Dendritic cell treated with granulocyte-macrophage colony-stimulating factor and Interleukin-4, amounts not matched to agents 40 ng/mL and 50 ng/mL, for 4 days (primary cell): ENCODE results near the gene KCNK18.
"Not testable (repeated sequence)": the region's sequence is repeated elsewhere in the genome, so short reads cannot be mapped to it uniquely, and the experiment has no call there.

Experiments
- H3K27ac Mint-ChIP-seq: one replicate; pipeline ENCODE4 v1.8.0; 2022; ENCODE audit warnings: mild to moderate bottlenecking, mixed read lengths
- H3K27me3 Mint-ChIP-seq: one replicate; pipeline ENCODE4 v1.8.0; 2022; ENCODE audit warnings: mild to moderate bottlenecking, mixed read lengths
- H3K36me3 Mint-ChIP-seq: one replicate; pipeline ENCODE4 v1.8.0; 2022; ENCODE audit warnings: low read depth, mixed read lengths
- H3K4me1 Mint-ChIP-seq: one replicate; pipeline ENCODE4 v1.8.0; 2022; ENCODE audit warnings: low read depth, mixed read lengths
- H3K4me3 Mint-ChIP-seq: one replicate; pipeline ENCODE4 v1.8.0; 2022; ENCODE audit warnings: mild to moderate bottlenecking, moderate library complexity, mixed read lengths
- H3K9me3 Mint-ChIP-seq: one replicate; pipeline ENCODE4 v1.8.0; 2022; ENCODE audit warnings: mixed read lengths
- intact Hi-C: fragments of 100-400 bp; cut with micrococcal nuclease; formaldehyde crosslinking; loops from one replicate; pipeline ENCODE4 v1.15.0; 2022

The KCNK18 gene

DNA sequence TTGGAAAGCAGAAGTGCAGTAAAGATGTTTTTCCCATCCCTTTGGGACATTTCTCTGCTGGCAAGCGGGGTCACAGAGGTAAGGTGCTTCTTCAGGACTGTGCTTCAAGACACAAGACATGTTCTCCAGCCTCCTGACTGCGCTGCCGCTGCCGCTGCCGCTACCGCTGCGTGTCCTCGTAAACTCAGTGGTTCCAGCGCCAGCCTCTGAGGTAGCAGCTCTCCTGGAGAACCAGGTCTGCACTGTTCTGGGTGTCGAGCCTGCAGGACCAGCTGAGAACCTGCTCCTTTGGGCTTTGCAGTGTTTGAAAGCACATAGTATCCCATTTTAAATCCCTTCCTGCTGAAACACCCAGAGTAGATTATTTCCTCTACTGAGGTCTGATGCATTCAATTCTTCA lies 13.0 kb upstream of the KCNK18 start:
- Mint-ChIP-seq H3K4me3 (no peak overlapping the region), H3K36me3 (no peaks in the 10 kb centered on the region), H3K9me3 (no peaks in the 10 kb centered on the region), H3K27me3 (peaks cover 27% of the 10 kb centered on the region), H3K27ac (no peak overlapping the region), H3K4me1 (peaks cover 5% of the 10 kb centered on the region)
- intact Hi-C loops: no loop called here

DNA sequence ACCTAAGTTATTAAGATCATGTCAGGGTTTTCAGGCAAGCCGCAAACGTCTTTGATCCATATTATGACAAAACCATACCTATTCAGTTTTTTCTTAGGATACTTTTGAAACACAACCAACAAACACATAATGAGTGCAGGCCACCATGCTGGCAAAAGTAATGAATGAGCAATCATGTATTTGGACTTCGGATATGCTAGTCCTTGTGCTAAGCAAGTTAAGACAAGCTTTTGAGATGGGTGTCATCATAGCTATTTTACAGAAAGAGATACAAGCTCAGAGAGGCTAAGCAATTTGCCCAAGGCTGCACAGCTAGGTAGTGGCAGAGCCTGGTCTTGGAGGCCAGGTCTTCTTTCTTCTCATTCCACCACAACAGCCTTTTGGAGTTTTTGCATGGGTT lies 12.5 kb upstream of the KCNK18 start:
- Mint-ChIP-seq H3K4me3 (no peak overlapping the region), H3K27me3 (peaks cover 26% of the 10 kb centered on the region), H3K9me3 (no peaks in the 10 kb centered on the region), H3K4me1 (peaks cover 5% of the 10 kb centered on the region), H3K36me3 (no peaks in the 10 kb centered on the region), H3K27ac (no peak overlapping the region)
- intact Hi-C loops: no loop called here

DNA sequence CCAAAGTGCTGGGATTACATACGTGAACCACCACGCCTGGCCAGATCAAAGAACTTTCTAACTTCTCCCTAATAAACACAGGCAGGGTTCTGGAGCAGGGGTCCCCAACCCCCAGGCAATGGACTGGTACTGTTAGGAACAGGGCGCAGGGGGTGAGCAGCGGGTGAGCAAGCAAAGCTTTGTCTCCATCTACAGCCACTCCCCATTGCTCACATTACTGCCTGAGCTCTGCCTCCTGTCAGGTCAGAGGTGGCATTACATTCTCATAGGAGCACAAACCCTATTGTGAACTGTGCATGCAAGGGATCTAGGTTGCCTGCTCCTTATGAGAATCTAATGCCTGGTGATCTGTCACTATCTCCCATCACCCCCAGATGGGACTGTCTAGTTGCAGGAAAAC lies 11.5 kb upstream of the KCNK18 start:
- H3K4me1 Mint-ChIP-seq, H3K9me3 Mint-ChIP-seq, H3K27ac Mint-ChIP-seq, H3K4me3 Mint-ChIP-seq, H3K36me3 Mint-ChIP-seq, intact Hi-C loops: not testable (repeated sequence)
- peaks cover 16% of the 10 kb centered on the region for H3K27me3 Mint-ChIP-seq

DNA sequence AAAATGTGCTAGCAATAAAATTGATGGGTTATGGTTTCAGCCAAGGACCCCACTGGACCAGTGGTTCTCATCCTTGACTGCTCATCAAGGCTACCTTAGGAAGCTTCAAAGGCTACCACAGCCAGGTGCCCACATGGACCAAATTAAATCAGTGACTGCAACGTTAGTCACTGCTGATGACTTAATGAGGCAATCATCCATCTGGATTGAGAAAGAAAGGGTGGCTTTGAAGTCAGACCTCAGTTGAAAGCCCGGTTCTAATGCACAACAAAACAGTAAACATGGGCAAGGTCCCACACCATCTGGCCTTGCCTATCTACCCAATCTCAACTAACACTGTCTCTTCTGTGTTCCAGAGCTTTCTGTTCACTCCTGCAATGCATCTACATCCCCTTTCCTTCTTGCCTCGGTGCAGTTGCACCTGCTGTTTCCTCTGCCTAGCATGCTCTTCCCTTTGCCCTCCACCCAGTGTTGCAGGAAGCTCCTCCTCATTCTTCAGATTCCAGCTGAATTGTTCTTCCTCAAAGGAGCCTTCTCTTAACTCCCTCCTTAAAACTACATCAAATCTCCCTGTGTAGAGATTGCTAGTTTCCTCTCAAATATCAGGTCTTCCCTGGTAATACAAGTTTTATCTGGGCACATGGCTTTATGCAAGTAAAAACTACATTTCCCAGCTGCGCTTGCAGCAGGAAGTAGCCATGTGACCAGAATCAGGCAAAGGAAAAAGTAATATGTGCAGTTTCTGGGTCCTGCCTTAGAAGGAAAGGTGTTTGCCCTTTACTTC lies 10.3 kb upstream of the KCNK18 start:
- Mint-ChIP-seq H3K4me3 (no peak overlapping the region), H3K4me1 (peaks cover 5% of the 10 kb centered on the region), H3K36me3 (no peaks in the 10 kb centered on the region), H3K9me3 (no peaks in the 10 kb centered on the region), H3K27me3 (peaks cover 13% of the 10 kb centered on the region), H3K27ac (no peak overlapping the region)
- intact Hi-C loops: no loop called here

DNA sequence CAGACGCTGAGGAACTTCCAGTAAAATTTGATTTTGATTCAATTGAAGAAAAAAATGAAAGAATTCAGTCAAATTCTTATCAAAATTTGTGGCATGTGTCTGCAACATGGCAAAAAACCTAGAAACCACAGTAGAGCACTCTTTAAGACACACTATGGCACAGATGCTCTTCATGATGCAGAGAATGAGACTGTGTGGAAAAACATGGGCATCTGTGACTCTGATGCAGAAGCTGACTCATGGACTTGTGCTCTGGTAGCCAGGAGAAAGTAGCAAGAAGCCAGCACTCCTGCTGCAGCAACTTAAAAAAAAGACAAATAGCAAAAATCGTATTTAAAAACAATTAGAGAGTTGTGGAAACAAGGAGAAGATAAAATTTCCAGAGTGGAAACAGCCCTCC lies 8.9 kb upstream of the KCNK18 start:
- intact Hi-C loops: no loop called here
- Mint-ChIP-seq H3K36me3 (no peaks in the 10 kb centered on the region), H3K27me3 (peaks cover 9% of the 10 kb centered on the region), H3K27ac (no peak overlapping the region), H3K4me1 (peaks cover 5% of the 10 kb centered on the region), H3K4me3 (no peak overlapping the region), H3K9me3 (no peaks in the 10 kb centered on the region)

DNA sequence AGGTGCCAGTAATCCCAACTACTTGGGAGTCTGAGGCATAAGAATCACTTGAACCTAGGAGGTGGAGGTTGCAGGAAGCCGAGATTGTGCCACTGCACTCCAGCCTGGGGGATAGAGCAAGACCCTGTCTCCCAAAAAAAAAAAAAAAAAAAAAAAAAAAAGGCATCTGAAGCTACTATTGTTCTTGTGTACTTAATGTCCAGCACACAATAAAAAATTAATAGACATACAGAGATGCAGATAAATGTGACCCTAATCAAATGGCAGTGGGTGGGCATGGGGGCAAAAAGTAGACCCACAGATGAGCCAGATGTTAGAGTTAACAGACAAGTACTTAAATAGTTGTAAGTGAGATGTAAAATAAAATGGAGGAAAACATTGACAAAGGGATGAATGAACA lies 7.7 kb upstream of the KCNK18 start:
- Mint-ChIP-seq H3K4me3 (no peak overlapping the region), H3K27me3 (peaks cover 5% of the 10 kb centered on the region), H3K4me1 (peaks cover 5% of the 10 kb centered on the region), H3K27ac (no peak overlapping the region), H3K36me3 (no peaks in the 10 kb centered on the region), H3K9me3 (peaks cover 5% of the 10 kb centered on the region)
- intact Hi-C loops: no loop called here

DNA sequence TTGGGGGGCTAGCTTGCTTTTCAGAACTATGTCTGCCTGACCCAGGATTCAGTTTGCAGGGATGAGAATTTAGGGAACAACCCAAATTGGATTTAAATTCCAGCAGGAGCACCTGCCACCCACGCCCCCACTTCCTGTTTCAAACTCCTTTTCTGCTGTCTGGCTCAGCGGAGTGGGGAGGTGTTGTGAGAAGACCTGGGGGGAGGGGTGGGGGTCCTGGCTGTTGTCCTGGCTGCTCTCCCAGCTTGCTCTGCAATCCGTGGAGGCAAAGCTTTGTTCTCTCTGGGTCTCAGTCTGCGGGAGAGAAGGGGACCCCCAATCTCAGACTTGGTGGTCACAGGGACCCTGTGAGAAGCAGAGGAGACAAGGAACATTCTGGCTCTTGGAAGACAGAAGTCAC lies 799 bp downstream of the KCNK18 start:
- Mint-ChIP-seq H3K4me3 (no peak overlapping the region), H3K4me1 (no peaks in the 10 kb centered on the region), H3K36me3 (no peaks in the 10 kb centered on the region), H3K9me3 (peaks cover 11% of the 10 kb centered on the region), H3K27ac (no peak overlapping the region), H3K27me3 (peaks cover 1% of the 10 kb centered on the region)
- intact Hi-C loops: no loop called here

DNA sequence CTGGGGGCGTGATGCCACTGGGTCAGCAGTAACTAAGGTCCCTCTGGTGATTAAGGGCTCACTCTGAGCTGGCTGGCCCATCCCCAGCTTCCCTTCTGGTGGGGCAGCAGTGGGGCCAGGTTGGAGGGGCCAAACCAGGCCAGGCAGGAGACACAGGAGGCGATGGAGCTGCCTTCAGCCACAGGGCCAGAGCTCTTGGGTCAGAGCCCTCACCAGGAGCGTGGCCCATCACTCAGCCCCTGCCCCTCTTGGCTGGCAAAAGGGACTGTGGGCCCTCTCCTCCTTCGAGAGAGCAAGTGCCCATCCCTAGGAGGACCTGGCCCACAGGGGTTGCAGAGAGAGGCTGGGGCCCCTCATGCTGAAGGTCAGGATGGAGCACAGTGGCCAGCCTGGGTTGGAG lies 4.5 kb downstream of the KCNK18 start:
- H3K4me3 Mint-ChIP-seq: no peak overlapping the region
- no peak overlapping the region for H3K27ac Mint-ChIP-seq
- H3K36me3 Mint-ChIP-seq: no peaks in the 10 kb centered on the region
- peaks cover 3% of the 10 kb centered on the region for H3K27me3 Mint-ChIP-seq
- H3K9me3 Mint-ChIP-seq: no peaks in the 10 kb centered on the region
- no peaks in the 10 kb centered on the region for H3K4me1 Mint-ChIP-seq
- intact Hi-C loops: no loop called here

DNA sequence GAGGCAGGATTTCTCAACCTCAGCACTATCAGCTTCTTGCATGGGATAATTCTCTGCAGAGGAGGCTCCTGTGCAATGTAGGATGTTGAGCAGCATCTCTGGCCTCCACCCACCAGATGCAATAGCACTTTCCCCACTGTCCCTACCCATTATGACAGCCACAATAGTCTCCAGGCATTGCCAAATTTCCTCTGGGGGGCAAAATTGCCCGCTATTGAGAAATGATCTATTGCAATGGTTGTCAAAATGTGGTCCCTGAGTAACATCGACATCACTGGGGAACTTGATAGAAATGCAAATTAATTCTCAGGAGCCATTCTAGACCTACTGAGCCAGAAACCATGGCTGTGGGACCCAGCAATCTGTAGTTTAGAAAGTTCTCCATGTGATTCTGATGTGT lies 7.0 kb downstream of the KCNK18 start:
- no peak overlapping the region for H3K27ac Mint-ChIP-seq
- peaks cover 6% of the 10 kb centered on the region for H3K27me3 Mint-ChIP-seq
- H3K4me1 Mint-ChIP-seq: no peaks in the 10 kb centered on the region
- no peak overlapping the region for H3K4me3 Mint-ChIP-seq
- no peaks in the 10 kb centered on the region for H3K9me3 Mint-ChIP-seq
- no peaks in the 10 kb centered on the region for H3K36me3 Mint-ChIP-seq
- intact Hi-C loops: no loop called here

- H3K36me3 Mint-ChIP-seq: no peaks in the 10 kb centered on the region
- no peak overlapping the region for H3K27ac Mint-ChIP-seq
- intact Hi-C loops: no loop called here
- peaks cover 54% of the 10 kb centered on the region for H3K27me3 Mint-ChIP-seq
- peaks cover 5% of the 10 kb centered on the region for H3K4me1 Mint-ChIP-seq
- peaks cover 13% of the 10 kb centered on the region for H3K9me3 Mint-ChIP-seq
- no peak overlapping the region for H3K4me3 Mint-ChIP-seq
These were observed 14.9 kb downstream of the KCNK18 start for GRCh38 chr10:117212176-117212575.

DNA sequence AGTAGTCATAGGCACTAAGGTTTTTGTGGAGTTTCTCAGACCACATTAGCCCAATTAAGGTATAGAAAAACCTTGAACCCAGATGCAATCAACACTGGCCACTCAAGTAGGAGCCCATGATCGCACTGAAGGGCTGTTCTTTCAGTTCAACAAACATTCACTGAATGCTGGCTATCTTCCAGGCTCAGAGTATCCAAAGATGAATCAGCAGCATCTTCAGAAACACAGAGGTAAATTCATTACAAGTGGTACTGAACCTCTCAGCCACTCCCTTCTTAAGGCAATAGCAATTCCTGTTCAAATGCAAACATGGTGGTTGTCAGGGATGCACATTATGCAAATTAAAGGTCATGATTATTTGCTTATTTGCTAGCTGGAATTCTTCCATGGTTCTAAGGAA lies 17.1 kb downstream of the KCNK18 start:
- Mint-ChIP-seq H3K9me3 (peaks cover 13% of the 10 kb centered on the region), H3K27ac (no peak overlapping the region), H3K4me3 (no peak overlapping the region), H3K36me3 (no peaks in the 10 kb centered on the region), H3K4me1 (peaks cover 10% of the 10 kb centered on the region), H3K27me3 (peaks cover 66% of the 10 kb centered on the region)
- intact Hi-C loops: no loop called here

DNA sequence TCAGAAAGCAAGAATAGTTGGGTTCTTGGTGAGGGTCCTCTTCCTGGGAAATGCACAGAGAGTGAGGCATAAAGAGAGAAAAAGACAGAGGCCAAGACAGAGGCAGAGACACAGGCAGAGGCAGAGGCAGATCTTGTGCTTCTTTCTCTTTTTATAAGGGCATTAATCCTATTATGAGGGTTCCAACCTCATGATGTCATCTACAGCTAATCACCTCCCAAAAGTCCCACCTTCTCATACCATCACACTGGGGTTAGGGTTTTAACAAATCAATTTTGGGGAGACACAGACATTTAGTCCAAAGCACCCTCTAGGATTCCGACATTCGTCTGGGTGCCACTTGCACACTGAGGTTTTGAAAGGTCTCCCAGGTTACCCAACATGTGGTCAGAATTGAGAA lies 17.8 kb downstream of the KCNK18 start:
- Mint-ChIP-seq H3K27ac (no peak overlapping the region), H3K36me3 (no peaks in the 10 kb centered on the region), H3K4me1 (peaks cover 10% of the 10 kb centered on the region), H3K4me3 (no peak overlapping the region), H3K27me3 (peaks cover 60% of the 10 kb centered on the region), H3K9me3 (peaks cover 13% of the 10 kb centered on the region)
- intact Hi-C loops: no loop called here

- Mint-ChIP-seq H3K4me1 (peaks cover 10% of the 10 kb centered on the region), H3K9me3 (peaks cover 13% of the 10 kb centered on the region), H3K4me3 (no peak overlapping the region), H3K27ac (no peak overlapping the region), H3K27me3 (peaks cover 66% of the 10 kb centered on the region), H3K36me3 (no peaks in the 10 kb centered on the region)
- intact Hi-C loops: loop anchor here (2.0 kb wide), 1 partner anchor 1025 kb away; no protein-coding TSS in a partner anchor
These were observed 18.7 kb downstream of the KCNK18 start for GRCh38 chr10:117216028-117216427.

- intact Hi-C loops: loop anchor here (2.0 kb wide), 1 partner anchor 1024 kb away; no protein-coding TSS in a partner anchor
- Mint-ChIP-seq H3K27ac (no peak overlapping the region), H3K27me3 (peaks cover 64% of the 10 kb centered on the region), H3K4me3 (peak overlapping the region; percentile 75), H3K36me3 (no peaks in the 10 kb centered on the region), H3K4me1 (peaks cover 10% of the 10 kb centered on the region), H3K9me3 (peaks cover 8% of the 10 kb centered on the region)
These were observed 19.4 kb downstream of the KCNK18 start for GRCh38 chr10:117216611-117217195.
